ENCODE results near the gene FBXO11. TPM values are rescaled to one million over a fixed set of nuclear protein-coding genes. Genes with fewer than 3 reads are reported as not detected.

FBXO11 gene
- total RNA-seq, 1 experiment from 2014 or later: 60.5 TPM

- no peaks in the 10 kb centered on the region for H3K36me3 ChIP-seq (ENCODE audit: control insufficient read depth, insufficient read depth, low read length)
- H3K4me3 ChIP-seq (ENCODE audit: low read depth, low read length): no peak overlapping the region
- H3K4me1 ChIP-seq: peaks cover 8% of the 10 kb centered on the region; the same call in 1 of the 2 replicates
- H3K9me3 Mint-ChIP-seq (ENCODE audit: unreplicated experiment): no peaks in the 10 kb centered on the region
- BruUV-seq (replicated peaks): no TSS peak
- H3K27me3 ChIP-seq (replicated peaks; ENCODE audit: control insufficient read depth, insufficient read depth, low read length): no peaks in the 10 kb centered on the region
- ChIA-PET CTCF (no interaction called here), POLR2A (no interaction called here)
- no peak overlapping the region for H3K27ac Mint-ChIP-seq (ENCODE audit: unreplicated experiment)
- H3K9me3 ChIP-seq: no peaks in the 10 kb centered on the region
- no peaks in the 10 kb centered on the region for H3K36me3 Mint-ChIP-seq (ENCODE audit: insufficient read depth, unreplicated experiment)
- no peak for TF ChIP-seq CTCF (IDR thresholded peaks at IDR 0.05; ENCODE audit: insufficient read depth in 1 of 2, low read depth in 1 of 2, low read length in 1 of 2, severe bottlenecking in 1 of 2, unreplicated experiment in 1 of 2)
- no peak overlapping the region for H3K4me3 Mint-ChIP-seq (ENCODE audit: unreplicated experiment)
- DNase-seq: no peak
- H3K27me3 Mint-ChIP-seq (ENCODE audit: insufficient read depth, unreplicated experiment): no peaks in the 10 kb centered on the region
- intact Hi-C loops (cut with micrococcal nuclease; ENCODE audit: unreplicated experiment): no loop called here
- H3K4me1 Mint-ChIP-seq (ENCODE audit: low read depth, unreplicated experiment): peaks cover 13% of the 10 kb centered on the region
These were observed 14.6 kb downstream of the FBXO11 start for GRCh38 chr2:47891369-47892337.

- intact Hi-C loops (cut with micrococcal nuclease; ENCODE audit: unreplicated experiment): no loop called here
- Mint-ChIP-seq H3K36me3 (ENCODE audit: insufficient read depth, unreplicated experiment) (no peaks in the 10 kb centered on the region), H3K27me3 (ENCODE audit: insufficient read depth, unreplicated experiment) (no peaks in the 10 kb centered on the region), H3K4me1 (ENCODE audit: low read depth, unreplicated experiment) (peaks cover 13% of the 10 kb centered on the region), H3K9me3 (ENCODE audit: unreplicated experiment) (no peaks in the 10 kb centered on the region), H3K4me3 (ENCODE audit: unreplicated experiment) (no peak overlapping the region), H3K27ac (ENCODE audit: unreplicated experiment) (no peak overlapping the region)
- TF ChIP-seq CTCF (IDR thresholded peaks at IDR 0.05; ENCODE audit: insufficient read depth in 1 of 2, low read depth in 1 of 2, low read length in 1 of 2, severe bottlenecking in 1 of 2, unreplicated experiment in 1 of 2): no peak
- BruUV-seq (replicated peaks): no TSS peak
- ChIA-PET POLR2A (no interaction called here), CTCF (no interaction called here)
- H3K4me3 ChIP-seq (ENCODE audit: low read depth, low read length): no peak overlapping the region
- H3K4me1 ChIP-seq: peaks cover 8% of the 10 kb centered on the region; the same call in 1 of the 2 replicates
- no peak for DNase-seq
- no peaks in the 10 kb centered on the region for H3K36me3 ChIP-seq (ENCODE audit: control insufficient read depth, insufficient read depth, low read length)
- no peaks in the 10 kb centered on the region for H3K9me3 ChIP-seq
- no peaks in the 10 kb centered on the region for H3K27me3 ChIP-seq (replicated peaks; ENCODE audit: control insufficient read depth, insufficient read depth, low read length)
These were observed 15.5 kb downstream of the FBXO11 start for GRCh38 chr2:47890711-47891368.

GRCh38 chr2:47888581-47889280, 17.6 kb downstream of the FBXO11 start:
- Mint-ChIP-seq H3K36me3 (ENCODE audit: insufficient read depth, unreplicated experiment) (no peaks in the 10 kb centered on the region), H3K4me3 (ENCODE audit: unreplicated experiment) (no peak overlapping the region), H3K27ac (ENCODE audit: unreplicated experiment) (no peak overlapping the region), H3K27me3 (ENCODE audit: insufficient read depth, unreplicated experiment) (no peaks in the 10 kb centered on the region), H3K4me1 (ENCODE audit: low read depth, unreplicated experiment) (peaks cover 13% of the 10 kb centered on the region), H3K9me3 (ENCODE audit: unreplicated experiment) (peaks cover under 1% of the 10 kb centered on the region)
- BruUV-seq (replicated peaks): no TSS peak
- Histone ChIP-seq H3K4me3 (ENCODE audit: low read depth, low read length) (no peak overlapping the region), H3K36me3 (ENCODE audit: control insufficient read depth, insufficient read depth, low read length) (no peaks in the 10 kb centered on the region), H3K9me3 (no peaks in the 10 kb centered on the region), H3K27me3 (replicated peaks; ENCODE audit: control insufficient read depth, insufficient read depth, low read length) (no peaks in the 10 kb centered on the region), H3K4me1 (peaks cover 8% of the 10 kb centered on the region; the same call in 1 of the 2 replicates)
- DNase-seq: no peak
- POLR2A ChIA-PET: no interaction called here
- TF ChIP-seq CTCF (IDR thresholded peaks at IDR 0.05; ENCODE audit: insufficient read depth in 1 of 2, low read depth in 1 of 2, low read length in 1 of 2, severe bottlenecking in 1 of 2, unreplicated experiment in 1 of 2): no peak
- intact Hi-C loops (cut with micrococcal nuclease; ENCODE audit: unreplicated experiment): no loop called here
- CTCF ChIA-PET: no interaction called here

Measured in Caco-2 (cell line).